Choroid plexus epithelial cell (primary cell): ENCODE measurements around the gene ARHGAP33.

Experiments used
- DNase-seq: peaks from one replicate; pipeline ENCODE4 v3.0.0-alpha.2; 2010; ENCODE audit warnings: low read depth
- H3K4me3 ChIP-seq: 2 replicates; pipeline ENCODE4 v1.5.1; 2011; ENCODE audit warnings: low read depth, mild to moderate bottlenecking, control low read depth, low read length, moderate library complexity
- TF ChIP-seq, protein P1 (sequence below): conservative IDR thresholded peaks from 2 replicates; pipeline ENCODE4 v1.5.1; 2011; ENCODE audit warnings: low read depth, mild to moderate bottlenecking, control low read depth, inconsistent platforms, low read length, moderate library complexity

Gene ARHGAP33

DNA sequence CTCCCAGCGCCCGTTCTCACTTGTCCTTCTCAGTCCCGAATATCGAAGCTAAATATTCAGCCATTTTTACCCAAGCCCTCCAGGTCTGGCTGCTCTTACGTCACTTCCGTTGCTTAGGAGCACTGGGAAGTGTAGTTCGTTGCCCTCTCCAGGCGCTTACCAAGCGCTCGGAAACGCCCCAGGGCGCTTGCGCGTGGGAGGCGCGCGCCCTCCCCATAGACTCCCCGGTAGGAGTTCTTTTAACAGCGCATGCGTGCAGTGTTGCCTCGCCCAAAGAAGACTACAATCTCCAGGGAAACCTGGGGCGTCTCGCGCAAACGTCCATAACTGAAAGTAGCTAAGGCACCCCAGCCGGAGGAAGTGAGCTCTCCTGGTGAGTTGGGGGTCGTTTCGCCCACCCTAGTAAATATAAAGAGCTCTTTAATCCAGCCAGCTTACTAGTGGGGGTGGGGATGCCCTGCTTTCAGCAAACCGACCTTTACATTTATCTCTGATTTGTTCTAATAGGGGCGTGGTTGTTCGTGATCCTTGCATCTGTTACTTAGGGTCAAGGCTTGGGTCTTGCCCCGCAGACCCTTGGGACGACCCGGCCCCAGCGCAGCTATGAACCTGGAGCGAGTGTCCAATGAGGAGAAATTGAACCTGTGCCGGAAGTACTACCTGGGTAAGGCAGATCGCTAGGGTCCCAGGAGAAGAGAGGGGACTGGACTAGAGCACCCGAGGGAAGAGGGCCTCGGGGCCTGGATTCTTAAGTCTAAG, 29.9 kb upstream of the ARHGAP33 start, which contains the start of the genes PSENEN and U2AF1L4:
TSS of gene PSENEN (plus strand) at position 324 of the 759 bp plus-strand sequence. CDS start at position 604, 280 bp downstream.
TSS of gene U2AF1L4 (minus strand) at position 91 of the 759 bp plus-strand sequence. CDS start at position 64, 27 bp downstream.
- peak within 1 kb of the TSS; percentile 88 for H3K4me3 ChIP-seq
- DNase-seq: peak; percentile 100
- TF ChIP-seq, protein P1, sequence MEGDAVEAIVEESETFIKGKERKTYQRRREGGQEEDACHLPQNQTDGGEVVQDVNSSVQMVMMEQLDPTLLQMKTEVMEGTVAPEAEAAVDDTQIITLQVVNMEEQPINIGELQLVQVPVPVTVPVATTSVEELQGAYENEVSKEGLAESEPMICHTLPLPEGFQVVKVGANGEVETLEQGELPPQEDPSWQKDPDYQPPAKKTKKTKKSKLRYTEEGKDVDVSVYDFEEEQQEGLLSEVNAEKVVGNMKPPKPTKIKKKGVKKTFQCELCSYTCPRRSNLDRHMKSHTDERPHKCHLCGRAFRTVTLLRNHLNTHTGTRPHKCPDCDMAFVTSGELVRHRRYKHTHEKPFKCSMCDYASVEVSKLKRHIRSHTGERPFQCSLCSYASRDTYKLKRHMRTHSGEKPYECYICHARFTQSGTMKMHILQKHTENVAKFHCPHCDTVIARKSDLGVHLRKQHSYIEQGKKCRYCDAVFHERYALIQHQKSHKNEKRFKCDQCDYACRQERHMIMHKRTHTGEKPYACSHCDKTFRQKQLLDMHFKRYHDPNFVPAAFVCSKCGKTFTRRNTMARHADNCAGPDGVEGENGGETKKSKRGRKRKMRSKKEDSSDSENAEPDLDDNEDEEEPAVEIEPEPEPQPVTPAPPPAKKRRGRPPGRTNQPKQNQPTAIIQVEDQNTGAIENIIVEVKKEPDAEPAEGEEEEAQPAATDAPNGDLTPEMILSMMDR: no peak

DNA sequence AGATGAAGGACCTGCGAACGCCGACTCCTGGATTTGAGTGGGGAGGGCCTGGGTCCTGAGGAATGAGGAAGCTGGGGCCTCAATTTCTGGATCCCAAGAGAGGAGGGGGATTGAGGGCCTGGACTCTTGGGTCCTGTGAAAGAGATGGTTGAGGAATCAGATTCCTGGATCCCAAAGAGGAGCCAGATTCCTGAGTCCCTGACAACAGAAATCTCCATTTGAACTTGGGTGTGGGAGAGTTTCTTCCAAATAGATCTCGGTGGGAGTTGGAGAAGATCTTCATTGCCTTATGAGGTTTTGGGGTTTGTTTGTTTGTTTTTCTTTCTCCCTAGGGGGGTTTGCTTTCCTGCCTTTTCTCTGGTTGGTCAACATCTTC, 29.3 kb upstream of the ARHGAP33 start:
- H3K4me3 ChIP-seq: peak overlapping the region; percentile 82
- TF ChIP-seq, protein P1: no peak

DNA sequence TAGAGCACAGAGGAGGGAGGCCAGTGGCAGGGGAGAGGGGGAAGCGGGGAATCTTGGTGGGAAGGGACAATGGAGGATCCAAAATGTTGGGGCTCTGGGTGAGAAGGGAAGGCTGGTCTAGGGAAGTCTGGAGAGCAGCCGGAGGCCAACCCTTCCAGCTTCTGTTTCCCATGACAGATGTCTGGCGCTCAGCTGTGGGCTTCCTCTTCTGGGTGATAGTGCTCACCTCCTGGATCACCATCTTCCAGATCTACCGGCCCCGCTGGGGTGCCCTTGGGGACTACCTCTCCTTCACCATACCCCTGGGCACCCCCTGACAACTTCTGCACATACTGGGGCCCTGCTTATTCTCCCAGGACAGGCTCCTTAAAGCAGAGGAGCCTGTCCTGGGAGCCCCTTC, 28.8 kb upstream of the ARHGAP33 start:
- no peak for DNase-seq
- TF ChIP-seq, protein P1: no peak
- peak overlapping the region; percentile 82 for H3K4me3 ChIP-seq

More for the DNA sequence above, 29.3 kb upstream of the ARHGAP33 start:
- no peak for DNase-seq

DNA sequence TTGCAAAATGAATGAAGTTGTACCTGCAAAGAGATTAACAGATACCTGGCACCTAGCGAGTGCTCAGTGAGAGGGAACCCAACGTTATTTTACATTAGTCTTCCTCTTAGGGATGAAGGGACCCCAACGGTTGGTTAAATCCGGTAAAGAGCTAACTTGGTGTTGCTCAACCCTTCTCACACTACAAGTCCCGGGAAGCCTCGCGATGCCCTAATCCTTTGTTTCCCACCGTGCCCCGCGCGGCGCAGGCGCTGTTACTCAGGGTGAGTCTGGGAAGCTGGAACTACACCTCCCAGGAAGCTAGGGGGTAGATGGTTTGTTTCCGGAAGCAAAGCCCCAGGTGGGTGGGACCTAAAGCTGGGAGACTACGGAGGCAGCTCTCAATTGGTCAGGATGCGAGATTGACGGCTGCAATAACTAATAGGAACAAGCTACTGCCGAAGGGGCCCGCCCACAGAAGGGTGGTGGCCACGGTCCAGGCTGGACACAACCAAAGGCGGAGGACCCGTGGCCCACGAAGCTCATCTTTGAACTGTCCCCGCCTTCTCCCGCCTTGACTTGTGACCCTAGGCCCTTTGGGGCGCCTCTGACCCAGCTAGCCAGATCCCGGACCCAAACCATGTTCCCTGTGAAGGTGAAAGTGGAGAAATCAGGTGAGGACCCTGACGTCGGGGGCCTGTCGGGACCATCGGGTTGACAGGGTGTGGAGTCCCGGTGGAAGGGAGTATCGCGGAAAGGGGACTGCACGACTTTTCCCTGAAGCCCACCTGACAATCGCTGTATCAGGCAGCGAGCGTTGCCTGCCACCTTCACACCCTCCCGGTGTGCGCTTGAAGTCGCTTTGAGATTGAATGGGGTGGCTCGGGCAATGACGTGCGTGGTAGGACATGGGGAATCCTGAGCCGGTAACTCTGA, 27.0 kb upstream of the ARHGAP33 start, which contains the start of gene LIN37:
TSS of gene LIN37 (plus strand) at position 471 of the 915 bp plus-strand sequence. CDS start at position 620, 149 bp downstream.
- DNase-seq: peak; percentile 100
- TF ChIP-seq, protein P1: peak; percentile 20
- peak within 1 kb of the TSS; percentile 70 for H3K4me3 ChIP-seq

DNA sequence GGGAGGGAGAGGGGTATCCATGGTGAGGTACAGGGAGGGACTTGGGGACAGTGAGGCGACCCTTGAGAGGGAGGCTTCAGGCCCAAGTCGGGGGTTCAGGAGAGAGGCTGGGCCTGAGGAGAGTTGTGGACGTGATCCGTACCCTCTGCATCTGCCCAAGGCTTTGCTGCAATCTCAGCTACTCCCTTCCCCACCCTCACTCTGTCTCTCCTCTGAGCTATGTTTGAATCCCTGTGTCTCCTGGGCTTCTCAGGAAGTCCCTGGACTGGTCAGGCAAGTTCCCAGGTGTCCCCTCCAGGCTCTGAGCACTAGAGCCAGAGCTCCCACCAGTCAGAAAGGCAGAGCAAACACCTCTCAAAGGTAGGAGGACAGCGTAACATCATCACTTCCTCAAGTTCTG, 25.2 kb upstream of the ARHGAP33 start:
- TF ChIP-seq, protein P1: no peak
- no peak for DNase-seq
- H3K4me3 ChIP-seq: peak overlapping the region; percentile 31

DNA sequence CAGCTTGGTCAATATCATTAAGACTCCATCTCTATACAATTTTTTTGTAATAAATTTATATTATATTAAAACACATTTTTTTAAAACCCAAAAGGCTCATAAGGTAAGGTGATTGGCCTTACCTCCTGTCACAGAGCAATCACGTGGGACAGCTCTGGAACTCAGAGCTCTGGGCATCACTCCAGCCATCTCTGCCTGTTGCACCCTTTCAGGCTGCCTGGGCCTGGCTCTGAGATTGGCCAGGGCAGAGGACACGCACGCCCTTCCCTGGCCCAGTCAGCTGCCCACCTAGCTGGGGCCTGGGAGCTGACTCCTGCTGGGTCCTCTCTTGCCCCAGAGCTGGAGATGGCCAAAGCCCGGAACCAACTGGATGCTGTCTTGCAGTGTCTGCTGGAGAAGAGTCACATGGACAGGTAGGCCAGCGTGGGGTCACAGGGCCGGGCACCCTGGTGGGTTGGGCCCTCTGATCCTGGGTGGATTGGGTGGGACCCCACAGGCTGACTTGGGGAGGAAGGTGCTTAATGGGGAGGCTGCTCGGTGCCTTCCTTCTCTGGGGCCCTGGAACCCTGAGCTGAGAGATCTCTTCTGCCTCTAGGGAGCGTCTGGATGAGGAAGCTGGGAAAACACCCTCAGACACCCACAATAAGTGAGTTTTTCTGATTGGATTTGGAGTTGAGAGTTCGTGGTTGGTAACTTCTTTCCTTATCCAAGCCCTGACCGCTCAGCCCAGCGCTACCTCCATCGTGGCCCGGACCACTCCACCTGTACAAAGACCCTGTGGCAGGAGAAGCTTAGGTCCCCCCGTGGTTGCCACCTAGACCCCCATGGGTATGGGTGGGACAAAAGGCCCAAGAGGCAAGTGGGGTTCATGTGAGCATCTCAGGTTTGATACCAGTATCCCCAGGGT, 23.3 kb upstream of the ARHGAP33 start:
- no peak overlapping the region for H3K4me3 ChIP-seq
- TF ChIP-seq, protein P1: no peak
- DNase-seq: no peak
